ENCODE data around the gene SERPINA9.

DNA sequence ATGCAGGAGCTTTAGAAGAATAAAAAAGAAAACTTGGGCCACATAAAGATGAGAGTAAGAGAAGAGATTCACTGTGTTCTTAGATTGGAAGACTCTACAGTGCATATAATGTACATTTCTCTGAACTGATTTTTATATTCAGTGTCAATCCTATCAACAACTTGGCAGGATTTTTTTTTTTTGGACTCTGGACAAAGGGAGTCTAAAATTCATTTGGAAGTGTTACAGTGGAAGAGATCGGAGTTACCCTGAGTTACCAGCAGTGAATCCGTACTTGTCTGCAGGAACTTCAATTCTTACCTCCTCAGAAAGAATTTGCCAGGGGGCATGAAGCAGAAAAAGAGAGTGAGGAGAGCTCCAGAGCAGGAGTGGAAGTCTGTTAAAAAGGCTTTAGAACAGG, 47.4 kb downstream of the SERPINA9 start:
- TF ChIP-seq EZH2 (IDR thresholded peaks at IDR 0.05; ENCODE audit: insufficient read depth, poor library complexity, severe bottlenecking) (no peak), EZH2phosphoT487 (IDR thresholded peaks at IDR 0.05; ENCODE audit: insufficient read depth, low read depth) (no peak)

Measured in GM23248 (cell line).